AG04450 (cell line): ENCODE measurements around the gene TMEM115. TPM values are rescaled to one million over a fixed set of nuclear protein-coding genes. Genes with fewer than 3 reads are reported as not detected.

Experiments used
- CTCF ChIA-PET: fragments of 300-600, 350-600 bp; formaldehyde crosslinking; extraction: SDS; loops from one replicate; lab custom pipeline; 2022; ENCODE audit warnings: antibody characterized with exemption, inconsistent platforms; lab: Charles Lee
- POLR2A ChIA-PET: fragments of 350-600 bp; formaldehyde crosslinking; extraction: SDS; loops from one replicate; lab custom pipeline; 2021; ENCODE audit warnings: antibody characterized with exemption, inconsistent platforms; lab: Yijun Ruan, JAX
- DNase-seq: peaks from one replicate; pipeline ENCODE4 v3.0.0-alpha.2; 2011; ENCODE audit warnings: low read depth, low spot score
- H3K27ac ChIP-seq: one replicate; pipeline ENCODE4 v1.5.1; 2012; ENCODE audit warnings: low read depth, low read length, control low read depth
- H3K27me3 ChIP-seq: one replicate; pipeline ENCODE4 v1.6.0; 2012; ENCODE audit warnings: low read length; ENCODE audit not compliant: control insufficient read depth, insufficient read depth
- H3K4me3 ChIP-seq: 2 replicates; pipeline ENCODE4 v1.5.1; 2011; ENCODE audit warnings: mild to moderate bottlenecking, low read depth, low read length, control low read depth
- H3K9me3 ChIP-seq: 2 replicates; pipeline ENCODE4 v1.5.1; 2012; ENCODE audit warnings: low read length; ENCODE audit not compliant: control insufficient read depth, insufficient read depth
- CTCF ChIP-seq: IDR thresholded peaks from 2 replicates; pipeline ENCODE4 v1.5.1; 2011; ENCODE audit warnings: low read depth, low read length, control low read depth, inconsistent platforms
- polyA plus RNA-seq: library from polyadenylated mRNA; depleted of rRNA; stranded (reverse); fragments of >200 nt; gene quantifications from 2 replicates; pipeline ENCODE4 v1.2.3, GENCODE V29; 2011

TMEM115 gene
- polyA plus RNA-seq, 1 experiment, result 26.6 TPM

GRCh38 chr3:50350213-50350526 is 9.2 kb downstream of the TMEM115 start:
- no peak for TF ChIP-seq CTCF
- Histone ChIP-seq H3K9me3 (no peaks in the 10 kb centered on the region), H3K27me3 (no peaks in the 10 kb centered on the region), H3K27ac (no peak overlapping the region), H3K4me3 (peak overlapping the region; percentile 97)
- CTCF ChIA-PET, result interaction anchor here (1.0 to 6.7 kb wide), 4 partner anchors 193 to 264 kb away, joined by 3 to 76 read pairs (median 29); no protein-coding TSS in a partner anchor
- POLR2A ChIA-PET, result interaction anchor here (0.8 to 1.8 kb wide), 6 partner anchors 9 to 219 kb away, joined by 3 to 11 read pairs (median 5); partner anchors contain the start of genes HYAL3, NAA80, RASSF1 and TMEM115
- DNase-seq, result no peak

- TF ChIP-seq CTCF, result peak; percentile 70
- CTCF ChIA-PET, result interaction anchor here (0.6 to 6.7 kb wide), 17 partner anchors 10 to 251 kb away, joined by 3 to 76 read pairs (median 6); partner anchors contain the start of genes HEMK1 and TUSC2
Measured at GRCh38 chr3:50347187-50347813, 12.0 kb downstream of the TMEM115 start.

GRCh38 chr3:50345586-50346234 is 13.6 kb downstream of the TMEM115 start, which contains the start of gene ZMYND10:
Gene ZMYND10 (minus strand): TSS chr3:50345732. CDS start chr3:50345579, 153 bp downstream.
- Histone ChIP-seq H3K27me3 (no peaks in the 10 kb centered on the region), H3K4me3 (peak within 1 kb of the TSS; percentile 60), H3K27ac (no peak within 1 kb of the TSS), H3K9me3 (no peaks in the 10 kb centered on the region)
- no peak for TF ChIP-seq CTCF
- ChIA-PET CTCF (interaction anchor here (6.6 to 6.7 kb wide), 2 partner anchors 197 to 204 kb away, joined by 53 to 76 read pairs; no protein-coding TSS in a partner anchor), POLR2A (interaction anchor here (0.7 kb wide), 1 partner anchor 11 kb away, joined by 4 read pairs; no protein-coding TSS in a partner anchor)
- no peak for DNase-seq

More at GRCh38 chr3:50347187-50347813, 12.0 kb downstream of the TMEM115 start:
- POLR2A ChIA-PET, result interaction anchor here (0.7 to 0.9 kb wide), 2 partner anchors 10 to 12 kb away, joined by 3 to 5 read pairs; no protein-coding TSS in a partner anchor
- H3K4me3 ChIP-seq, result no peak overlapping the region
- no peaks in the 10 kb centered on the region for H3K9me3 ChIP-seq
- no peaks in the 10 kb centered on the region for H3K27me3 ChIP-seq
- H3K27ac ChIP-seq, result peak overlapping the region; percentile 39
- DNase-seq, result no peak

GRCh38 chr3:50345008-50345407 is 14.3 kb downstream of the TMEM115 start:
- ChIA-PET POLR2A (interaction anchor here (0.7 kb wide), 1 partner anchor 11 kb away, joined by 4 read pairs; no protein-coding TSS in a partner anchor), CTCF (interaction anchor here (6.6 to 6.7 kb wide), 2 partner anchors 198 to 205 kb away, joined by 53 to 76 read pairs; no protein-coding TSS in a partner anchor)
- DNase-seq, result no peak
- Histone ChIP-seq H3K27ac (no peak overlapping the region), H3K27me3 (no peaks in the 10 kb centered on the region), H3K9me3 (no peaks in the 10 kb centered on the region), H3K4me3 (peak overlapping the region; percentile 60)
- no peak for TF ChIP-seq CTCF
